Ascending aorta (tissue), 2 donors: ENCODE measurements around the gene TMEM52. TPM values are rescaled to one million over a fixed set of nuclear protein-coding genes. Genes with fewer than 3 reads are reported as not detected.
"Not testable (repeated sequence)": the region's sequence is repeated elsewhere in the genome, so short reads cannot be mapped to it uniquely, and the experiment has no call there.

ENCODE experiments used
- DNase-seq, 2 donors: peaks; one replicate each; pipeline ENCODE4 v3.0.0-alpha.2; 2019; ENCODE audit warnings: low spot score in 2 of 2
- H3K27ac ChIP-seq, 2 donors: fragments of 200-600 bp; sonication (generic); one replicate each; pipeline ENCODE4 v1.5.1; 2016 to 2017; ENCODE audit warnings: mild to moderate bottlenecking in 1 of 2
- H3K27me3 ChIP-seq: fragments of 200-600 bp; sonication (generic); one replicate; pipeline ENCODE4 v1.5.1; 2017
- H3K36me3 ChIP-seq, 2 donors: fragments of 200-600 bp; sonication (generic); one replicate each; pipeline ENCODE4 v1.5.1; 2016
- H3K4me1 ChIP-seq, 2 donors: fragments of 200-600 bp; sonication (generic); one replicate each; pipeline ENCODE4 v1.5.1; 2016 to 2017; ENCODE audit warnings: mild to moderate bottlenecking in 1 of 2
- H3K4me3 ChIP-seq, 2 donors: fragments of 200-600 bp; sonication (generic); one replicate each; pipeline ENCODE4 v1.5.1; 2016 to 2017; ENCODE audit warnings: mild to moderate bottlenecking in 1 of 2
- H3K9me3 ChIP-seq, 2 donors: fragments of 200-600 bp; sonication (generic); one replicate each; pipeline ENCODE4 v1.5.1; 2016
- CTCF ChIP-seq, 3 experiments: fragments of 200-600 bp in 2 of 3; fragments of 450-650 bp in 1 of 3; sonication (generic) in 2 of 3; IDR thresholded peaks; one replicate each; pipeline ENCODE4 v1.5.1; 2016 to 2019; ENCODE audit warnings: antibody characterized with exemption in 3 of 3, mild to moderate bottlenecking in 1 of 3, moderate library complexity in 1 of 3
- intact Hi-C: fragments of 100-400 bp; cut with DNase I; formaldehyde crosslinking; loops from one replicate; pipeline ENCODE4 v1.15.1; 2023
- total RNA-seq: library from RNA; depleted of rRNA; stranded (reverse); fragments of >200 nt; gene quantifications from one replicate; pipeline ENCODE4 v1.1.0, GENCODE V29; 2016

TMEM52 gene
- total RNA-seq, 1 donor from 2014 or later = not detected

- peak within 1 kb of the TSS; percentile 83 to 95 for H3K4me3 ChIP-seq
- H3K27ac ChIP-seq = peak within 1 kb of the TSS; percentile 93 to 94
- H3K9me3 ChIP-seq = no peaks in the 10 kb centered on the region
- H3K36me3 ChIP-seq = no peaks in the 10 kb centered on the region
- no peak for TF ChIP-seq CTCF (IDR thresholded peaks at IDR 0.05)
- no peaks in the 10 kb centered on the region for H3K27me3 ChIP-seq
- intact Hi-C loops = loop anchor here (1.0 to 2.0 kb wide), 4 partner anchors 19 to 112 kb away; partner anchors contain the start of gene NADK
- peak; percentile 54 to 92 for DNase-seq
- peaks cover 0 to 48% of the 10 kb centered on the region in 2 donors for H3K4me1 ChIP-seq
Measured at GRCh38 chr1:1890506-1891348, 28.4 kb downstream of the TMEM52 start, which contains the start of gene GNB1. TSS of gene GNB1 (minus strand) at chr1:1891087. CDS start at chr1:1825453, 65,634 bp downstream.

GRCh38 chr1:1889847-1890505, 29.1 kb downstream of the TMEM52 start:
- H3K4me3 ChIP-seq = peak overlapping the region; percentile 83 to 95
- no peak for TF ChIP-seq CTCF (IDR thresholded peaks at IDR 0.05)
- peak overlapping the region; percentile 82 to 93 for H3K27ac ChIP-seq
- no peaks in the 10 kb centered on the region for H3K9me3 ChIP-seq
- H3K36me3 ChIP-seq = peaks cover 0 to 3% of the 10 kb centered on the region in 2 donors
- H3K4me1 ChIP-seq = peaks cover 0 to 47% of the 10 kb centered on the region in 2 donors
- intact Hi-C loops = loop anchor here (2.0 kb wide), 2 partner anchors 31 to 111 kb away; partner anchors contain the start of gene NADK
- DNase-seq = peak in 1 of 2 donors; percentile 82
- no peaks in the 10 kb centered on the region for H3K27me3 ChIP-seq

- Histone ChIP-seq H3K4me3 (peak overlapping the region; percentile 83 to 95), H3K4me1 (peaks cover 0 to 41% of the 10 kb centered on the region in 2 donors), H3K36me3 (peaks cover 0 to 7% of the 10 kb centered on the region in 2 donors), H3K9me3 (no peaks in the 10 kb centered on the region), H3K27ac (peak overlapping the region in 1 of 2 donors; percentile 82), H3K27me3 (no peaks in the 10 kb centered on the region)
- TF ChIP-seq CTCF (IDR thresholded peaks at IDR 0.05) = no peak
- intact Hi-C loops = no loop called here
- no peak for DNase-seq
Measured at GRCh38 chr1:1889090-1889750, 29.9 kb downstream of the TMEM52 start.

GRCh38 chr1:1883890-1884289, 35.2 kb downstream of the TMEM52 start:
- H3K4me3 ChIP-seq, H3K36me3 ChIP-seq, intact Hi-C loops, H3K27me3 ChIP-seq, H3K9me3 ChIP-seq, DNase-seq: not testable (repeated sequence)
- Histone ChIP-seq H3K27ac (peak overlapping the region in 1 of 2 donors; percentile 49), H3K4me1 (peaks cover 6 to 49% of the 10 kb centered on the region in 2 donors)

- intact Hi-C loops = no loop called here
- Histone ChIP-seq H3K4me1 (peaks cover 6 to 45% of the 10 kb centered on the region in 2 donors), H3K4me3 (no peak overlapping the region), H3K36me3 (peaks cover 0 to 7% of the 10 kb centered on the region in 2 donors), H3K9me3 (no peaks in the 10 kb centered on the region), H3K27ac (peak overlapping the region; percentile 49 to 57), H3K27me3 (no peaks in the 10 kb centered on the region)
- DNase-seq = no peak
- no peak for TF ChIP-seq CTCF (IDR thresholded peaks at IDR 0.05)
Measured at GRCh38 chr1:1883092-1883873, 35.8 kb downstream of the TMEM52 start.
